ENCODE data around the gene ATRIP. TPM values are rescaled to one million over a fixed set of nuclear protein-coding genes. Genes with fewer than 3 reads are reported as not detected.
A peak's percentile ranks its signal among the peaks of the same experiment; 100 is the strongest.

The ATRIP gene
- total RNA-seq, 1 experiment from 2014 or later: 14.1 TPM

- no peak for DNase-seq (ENCODE audit: low read depth)
These were observed 55.6 kb downstream of the ATRIP start for GRCh38 chr3:48502121-48502520.

GRCh38 chr3:48502728-48503168 is 56.2 kb downstream of the ATRIP start:
- no peak for DNase-seq (ENCODE audit: low read depth)

GRCh38 chr3:48503401-48504050 is 57.0 kb downstream of the ATRIP start:
- DNase-seq (ENCODE audit: low read depth): peak; percentile 43

GRCh38 chr3:48504051-48504946 is 57.8 kb downstream of the ATRIP start, which contains the start of gene SHISA5:
SHISA5 (minus strand) TSS chr3:48504174; CDS start chr3:48504094, 80 bp downstream.
- peak; percentile 48 for DNase-seq (ENCODE audit: low read depth)

DNA sequence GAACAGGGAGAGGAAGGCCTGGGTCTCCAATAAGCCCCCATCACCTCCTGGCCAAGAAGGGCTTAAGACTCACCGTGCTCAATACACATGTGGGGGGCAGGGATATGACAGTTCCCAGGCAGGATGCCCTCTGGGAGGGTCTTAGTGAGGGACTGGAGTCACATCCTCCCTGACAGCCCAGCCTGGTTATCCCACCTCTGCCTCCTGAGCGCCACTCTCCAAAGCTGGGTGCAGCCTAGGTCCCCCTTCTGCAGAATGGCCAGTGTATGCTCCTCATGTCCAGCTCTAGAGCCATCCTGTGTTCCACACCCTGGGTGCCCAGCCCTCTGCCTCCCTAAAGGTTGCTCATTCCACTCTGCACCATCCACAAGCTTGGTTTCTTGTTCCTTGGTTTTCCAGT is 58.6 kb downstream of the ATRIP start:
- DNase-seq (ENCODE audit: low read depth): no peak

DNA sequence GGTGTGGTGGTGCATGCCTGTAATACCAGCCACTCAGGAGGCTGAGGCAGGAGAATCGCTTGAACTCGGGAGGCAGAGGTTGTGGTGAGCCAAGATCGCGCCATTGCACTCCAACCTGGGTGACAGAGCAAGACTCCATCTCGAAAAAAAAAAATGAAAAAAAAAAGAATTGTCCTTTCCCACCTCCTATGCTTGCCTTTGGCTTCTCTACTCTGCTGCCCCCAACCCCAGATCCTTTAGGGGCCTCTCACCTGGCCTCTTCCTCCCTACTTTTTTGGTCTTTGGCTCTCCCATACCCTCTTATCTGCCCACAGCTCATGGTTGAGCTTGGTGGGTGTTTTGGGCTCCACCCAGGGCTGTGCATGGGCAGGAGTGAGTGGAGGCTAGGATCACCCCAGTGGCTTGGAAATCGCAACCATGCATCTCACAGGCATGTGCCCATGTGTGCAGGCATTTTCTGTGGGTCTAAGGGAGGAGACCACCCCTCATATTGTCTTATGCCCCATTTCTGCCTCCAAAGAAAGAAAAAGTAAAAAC is 59.5 kb downstream of the ATRIP start:
- DNase-seq (ENCODE audit: low read depth): no peak

GRCh38 chr3:48507256-48508061 is 60.9 kb downstream of the ATRIP start:
- DNase-seq (ENCODE audit: low read depth): peak; percentile 79

- DNase-seq (ENCODE audit: low read depth): no peak
These were observed 65.0 kb downstream of the ATRIP start for GRCh38 chr3:48511551-48511950.

DNA sequence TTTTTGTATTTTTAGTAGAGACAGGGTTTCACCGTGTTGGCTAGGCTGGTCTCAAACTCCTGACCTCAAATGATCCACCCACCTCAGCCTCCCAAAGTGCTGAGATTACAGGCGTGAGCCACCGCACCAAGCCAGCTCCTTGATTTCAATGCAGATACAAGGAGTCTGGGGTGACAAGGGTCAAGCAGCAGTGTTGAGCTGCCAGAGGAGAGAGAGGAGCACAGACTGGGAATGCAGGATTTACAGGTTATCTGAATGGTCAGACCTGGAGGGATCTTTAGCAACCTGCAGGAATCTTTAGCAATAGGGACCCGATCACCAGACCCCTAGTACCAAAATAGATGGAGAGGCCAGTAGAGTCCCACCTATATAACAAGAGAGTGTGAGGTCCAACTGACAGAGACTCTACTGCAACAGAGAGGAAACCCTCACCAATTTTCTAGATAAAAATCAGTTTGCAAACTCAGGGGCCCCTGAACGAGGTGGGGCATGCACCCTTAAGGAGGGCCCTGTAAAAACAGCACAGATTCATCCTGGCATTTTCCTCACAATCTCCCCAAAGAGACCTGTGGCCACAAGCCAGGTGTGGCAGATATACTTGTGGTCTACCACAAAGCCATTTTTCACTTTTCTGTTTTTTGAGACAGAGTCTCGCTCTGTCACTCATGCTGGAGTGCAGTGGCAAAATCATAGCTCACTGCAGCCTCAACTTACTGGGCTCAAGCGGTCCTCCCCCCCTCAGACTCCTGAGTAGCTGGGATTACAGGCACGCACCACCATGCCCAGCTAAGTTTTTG is 68.1 kb downstream of the ATRIP start:
- no peak for DNase-seq (ENCODE audit: low read depth)

Other genes starting within 250 kb of the ATRIP start
- gene CAMP, start 223.2 kb upstream of the ATRIP start, total RNA-seq (2014; rRNA removed): not detected in 2 replicates
- 3.0 and 3.2 TPM in 2 replicates for gene ZNF589, start 205.6 kb upstream of the ATRIP start, total RNA-seq (2014; rRNA removed)
- gene NME6, start 145.4 kb upstream of the ATRIP start, total RNA-seq (2014; rRNA removed): 23.7 and 25.4 TPM in 2 replicates
- not detected in 2 replicates for gene SPINK8, start 113.1 kb upstream of the ATRIP start, total RNA-seq (2014; rRNA removed)
- not detected in 2 replicates for gene FBXW12, start 74.5 kb upstream of the ATRIP start, total RNA-seq (2014; rRNA removed)
- 21.5 and 23.4 TPM in 2 replicates for gene PLXNB1, start 16.7 kb upstream of the ATRIP start, total RNA-seq (2014; rRNA removed)
- 28.8 and 29.8 TPM in 2 replicates for gene CCDC51, start 6.6 kb upstream of the ATRIP start, total RNA-seq (2014; rRNA removed)
- 312 and 406 TPM in 2 replicates for gene TMA7, start 6.5 kb upstream of the ATRIP start, total RNA-seq (2014; rRNA removed)
- 192 and 227 TPM in 2 replicates for gene SHISA5, start 57.4 kb downstream of the ATRIP start, total RNA-seq (2014; rRNA removed)
- gene PFKFB4, start 110.1 kb downstream of the ATRIP start, total RNA-seq (2014; rRNA removed): 22.1 and 22.6 TPM in 2 replicates
- 1.7 and 1.8 TPM in 2 replicates for gene UCN2, start 117.0 kb downstream of the ATRIP start, total RNA-seq (2014; rRNA removed)
- gene COL7A1, start 148.6 kb downstream of the ATRIP start, total RNA-seq (2014; rRNA removed): 12.7 and 14.2 TPM in 2 replicates
- gene UQCRC1, start 162.9 kb downstream of the ATRIP start, total RNA-seq (2014; rRNA removed): 368 and 384 TPM in 2 replicates
- gene TMEM89, start 175.0 kb downstream of the ATRIP start, total RNA-seq (2014; rRNA removed): not detected in 2 replicates
- 19.6 and 32.5 TPM in 2 replicates for gene SLC26A6, start 188.7 kb downstream of the ATRIP start, total RNA-seq (2014; rRNA removed)
- gene CELSR3, start 216.1 kb downstream of the ATRIP start, total RNA-seq (2014; rRNA removed): 4.3 and 4.5 TPM in 2 replicates
- 29.8 and 37.9 TPM in 2 replicates for gene NCKIPSD, start 239.2 kb downstream of the ATRIP start, total RNA-seq (2014; rRNA removed)